ENCODE data around the gene GGCX.

Gene GGCX

GRCh38 chr2:85539361-85540132 lies 21.7 kb downstream of the GGCX start:
- peak; percentile 78 for DNase-seq

DNA sequence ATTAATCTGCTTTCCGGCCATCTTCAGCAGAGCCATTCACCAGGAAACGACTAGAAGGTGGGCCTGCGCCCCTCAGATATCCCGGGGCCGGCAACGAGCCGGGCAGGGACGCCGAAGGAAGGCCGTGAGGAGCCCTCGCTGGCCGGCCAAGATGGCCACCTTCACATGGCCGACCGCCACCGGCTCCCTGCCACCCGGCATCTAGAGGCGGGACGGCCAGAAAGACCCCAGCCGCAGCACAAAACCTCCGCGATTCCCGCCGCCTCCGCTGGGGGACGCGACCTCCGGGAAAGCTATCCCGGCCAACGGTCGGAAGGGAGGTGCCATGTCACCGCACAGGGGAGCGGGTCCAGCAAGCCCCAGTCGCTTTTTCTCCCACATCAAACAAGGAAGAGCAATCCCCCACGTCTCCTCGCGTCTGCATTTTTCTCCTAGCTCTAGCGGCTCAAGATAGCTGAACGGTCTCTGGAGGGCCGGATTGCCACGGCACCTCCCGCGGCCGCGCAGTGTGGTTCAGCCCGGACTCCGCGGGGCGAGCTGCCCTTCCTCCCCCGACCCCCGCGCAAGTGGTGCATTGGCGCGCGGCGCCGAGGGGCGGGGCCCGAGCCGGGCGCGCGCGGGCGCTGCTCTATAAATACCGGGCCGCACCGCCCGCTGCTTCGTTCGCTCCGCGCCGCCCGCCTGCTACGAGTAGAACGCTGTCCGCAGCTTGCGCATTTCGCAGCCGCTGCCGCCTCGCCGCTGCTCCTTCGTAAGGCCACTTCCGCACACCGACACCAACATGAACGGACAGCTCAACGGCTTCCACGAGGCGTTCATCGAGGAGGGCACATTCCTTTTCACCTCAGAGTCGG lies 22.6 kb downstream of the GGCX start, which contains the start of gene MAT2A:
Gene MAT2A, plus strand, starts transcription at position 662 of the 854 bp plus-strand sequence. Its CDS starts 120 bp downstream, at position 782.
- DNase-seq: peak; percentile 92

GRCh38 chr2:85537600-85538506 lies 23.4 kb downstream of the GGCX start:
- DNase-seq: peak; percentile 50

DNA sequence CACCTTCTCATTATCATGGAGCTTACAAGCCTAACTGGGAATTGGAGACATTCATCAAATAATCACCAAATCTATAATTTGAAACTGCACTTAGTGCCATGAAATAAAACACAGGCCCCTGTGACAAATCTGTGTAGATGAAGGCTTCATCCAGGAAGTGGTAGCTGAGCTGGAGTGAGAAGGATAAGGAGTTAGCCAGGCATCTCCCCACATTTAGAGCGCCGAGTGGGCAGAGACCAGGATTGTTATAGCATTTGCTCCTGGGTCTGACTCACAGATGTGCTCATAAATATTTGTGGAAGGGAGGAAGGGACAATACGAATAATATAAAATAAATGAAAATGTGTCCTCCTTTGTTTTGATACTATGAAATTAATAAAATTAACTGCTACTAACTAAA lies 24.8 kb downstream of the GGCX start:
- DNase-seq: no peak

- no peak for DNase-seq
Observed at GRCh38 chr2:85534881-85535280, 26.4 kb downstream of the GGCX start.

- DNase-seq: no peak
Observed at GRCh38 chr2:85534099-85534498, 27.2 kb downstream of the GGCX start.

- no peak for DNase-seq
Observed at GRCh38 chr2:85531589-85531988, 29.7 kb downstream of the GGCX start.

DNA sequence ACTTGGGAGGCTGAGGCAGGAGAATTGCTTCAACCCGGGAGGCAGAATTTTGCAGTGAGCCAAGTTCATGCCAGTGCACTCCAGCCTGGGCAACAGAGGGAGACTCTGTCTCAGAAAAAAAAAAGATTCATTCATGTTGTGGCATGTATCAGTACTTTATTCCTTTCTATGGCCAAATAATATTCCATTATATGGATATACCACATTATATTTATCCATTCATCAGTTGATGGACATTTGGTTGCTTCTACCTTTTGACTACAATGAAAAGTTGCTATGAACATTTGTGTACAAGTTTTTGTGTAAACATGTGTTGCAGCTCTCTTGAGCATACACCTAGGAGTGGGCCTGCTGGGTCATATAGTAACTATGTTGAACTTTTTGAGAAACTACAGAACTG lies 31.5 kb downstream of the GGCX start:
- DNase-seq: no peak

- no peak for DNase-seq
Observed at GRCh38 chr2:85528355-85528754, 32.9 kb downstream of the GGCX start.

GRCh38 chr2:85527787-85528186 lies 33.5 kb downstream of the GGCX start:
- no peak for DNase-seq

- DNase-seq: no peak
Observed at GRCh38 chr2:85525567-85525966, 35.7 kb downstream of the GGCX start.

- no peak for DNase-seq
Observed at GRCh38 chr2:85525029-85525428, 36.3 kb downstream of the GGCX start.

DNA sequence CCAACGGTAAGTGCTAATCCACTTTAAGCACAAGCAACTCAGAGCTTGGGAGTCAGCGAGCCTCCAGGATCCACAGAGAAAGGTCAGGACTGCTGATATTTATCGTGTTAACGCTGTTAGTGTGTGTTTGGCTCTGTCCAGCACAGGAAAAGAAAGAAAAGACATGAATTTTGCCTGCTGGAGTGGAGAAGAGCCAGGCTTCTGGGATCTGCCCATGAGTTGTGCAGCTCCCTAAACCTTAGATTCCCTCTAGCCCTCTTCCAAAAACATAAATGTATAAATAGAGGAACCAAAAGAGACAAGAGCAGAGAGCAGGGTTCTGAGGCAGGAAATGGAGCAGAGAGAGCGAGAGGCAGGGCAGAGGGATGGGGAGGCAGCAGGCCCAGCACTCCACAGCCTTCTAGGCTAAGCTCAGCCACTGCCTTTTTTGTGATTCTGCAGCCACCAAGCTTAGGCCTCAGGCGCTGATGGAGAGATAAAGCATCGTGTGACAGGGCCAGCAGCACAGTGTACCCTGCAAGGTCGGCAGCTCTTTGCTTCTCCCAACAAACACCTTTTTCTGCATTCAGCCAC lies 36.9 kb downstream of the GGCX start:
- no peak for DNase-seq

DNA sequence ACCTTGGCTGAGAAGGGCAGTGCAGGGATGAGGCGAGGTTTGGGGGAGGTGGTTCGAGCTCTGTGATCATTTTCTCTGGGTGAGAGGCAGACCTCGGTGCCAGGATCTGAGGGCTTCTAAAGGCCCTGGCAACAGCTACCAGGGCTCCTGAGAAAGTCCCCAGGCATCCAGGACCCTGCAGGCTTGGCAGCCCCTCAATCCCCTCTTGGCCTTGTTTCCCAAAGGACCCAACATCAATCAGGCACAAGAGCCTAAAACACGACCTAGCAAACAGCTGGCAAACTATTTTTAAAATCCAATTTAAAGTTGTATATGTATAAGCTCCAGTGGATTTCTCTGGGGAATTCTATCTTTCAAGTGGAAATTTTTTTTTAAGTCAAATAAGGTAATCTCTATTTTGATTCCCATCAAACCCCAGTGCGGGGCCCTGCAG lies 37.4 kb downstream of the GGCX start:
- DNase-seq: no peak

- DNase-seq: no peak
Observed at GRCh38 chr2:85523062-85523902, 38.0 kb downstream of the GGCX start.

DNA sequence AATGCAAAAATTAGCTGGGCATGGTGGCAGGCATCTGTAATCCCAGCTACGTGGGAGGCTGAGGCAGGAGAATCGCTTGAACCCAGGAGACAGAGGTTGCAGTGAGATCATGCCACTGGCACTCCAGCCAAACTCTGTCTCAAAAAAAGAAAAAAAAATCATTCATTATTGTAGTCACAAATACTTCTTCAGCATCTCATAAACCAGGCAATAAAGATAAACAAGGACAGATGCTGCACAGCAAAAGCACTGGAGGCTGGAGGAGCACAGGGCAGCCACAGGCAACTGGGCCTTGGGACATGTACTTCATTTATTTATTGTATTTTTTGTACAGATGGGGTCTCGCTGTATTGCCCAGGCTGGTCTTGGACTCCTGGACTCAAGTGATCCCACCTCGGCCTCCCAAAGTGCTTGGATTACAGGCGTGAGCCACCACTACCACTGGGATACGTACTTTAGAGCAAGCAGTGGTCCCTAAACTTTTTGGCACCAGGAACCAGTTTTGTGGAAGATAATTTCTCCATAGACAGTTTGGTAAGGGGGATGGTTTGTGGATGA lies 39.1 kb downstream of the GGCX start:
- DNase-seq: no peak

- no peak for DNase-seq
Observed at GRCh38 chr2:85516653-85517389, 44.5 kb downstream of the GGCX start.

DNA sequence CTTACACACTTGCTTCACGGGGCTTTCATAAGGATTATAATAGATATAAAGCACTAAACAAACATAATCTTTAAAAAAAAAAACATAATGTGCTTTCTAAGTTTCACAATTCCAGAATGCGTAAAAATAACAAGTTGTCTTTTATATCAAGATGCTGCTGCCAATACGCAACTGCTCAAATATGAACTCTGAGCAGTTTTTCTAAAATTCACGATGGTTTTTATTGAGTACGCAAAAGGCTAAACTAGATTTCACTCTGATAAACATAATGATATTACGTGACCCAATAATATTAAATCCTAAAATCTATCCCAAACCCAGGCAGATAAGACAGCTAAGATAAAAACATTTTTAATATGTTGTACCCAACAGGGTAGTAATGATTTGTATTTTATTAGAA lies 47.0 kb downstream of the GGCX start:
- DNase-seq: no peak

- peak; percentile 37 for DNase-seq
Observed at GRCh38 chr2:85511008-85511811, 50.1 kb downstream of the GGCX start.

DNA sequence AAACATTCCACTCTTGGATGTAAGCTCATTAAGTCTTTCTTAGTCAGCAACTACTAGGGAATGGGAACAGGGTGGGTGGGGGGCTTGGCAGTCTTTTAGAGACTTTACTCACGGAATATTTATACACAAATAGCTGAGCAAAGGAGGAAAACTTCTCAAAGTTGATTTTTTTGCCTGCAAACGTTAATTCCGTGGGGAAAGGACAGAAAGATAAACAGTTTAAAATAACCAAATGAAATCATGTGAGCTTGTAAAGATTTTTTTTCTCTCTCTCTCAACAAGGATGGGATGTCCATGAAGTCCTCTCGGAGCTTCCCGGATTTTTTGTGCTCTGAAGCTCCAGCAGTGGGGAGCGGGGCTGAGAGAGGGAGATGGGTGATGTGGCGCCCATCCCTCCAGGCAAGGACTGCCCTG lies 54.5 kb downstream of the GGCX start:
- no peak for DNase-seq
